HG03558 (cell line): ENCODE measurements around the gene DENND1A.

Experiments
- ATAC-seq: cut with Tn5 transposase; IDR thresholded peaks from one replicate; pipeline ENCODE4 v1.9.1; 2021; ENCODE audit warnings: moderate number of reproducible peaks; ENCODE audit not compliant: unreplicated experiment; ENCODE audit errors: extremely low read depth

DENND1A gene

GRCh38 chr9:123605286-123605685 lies 324.6 kb downstream of the DENND1A start:
- ATAC-seq = no peak

DNA sequence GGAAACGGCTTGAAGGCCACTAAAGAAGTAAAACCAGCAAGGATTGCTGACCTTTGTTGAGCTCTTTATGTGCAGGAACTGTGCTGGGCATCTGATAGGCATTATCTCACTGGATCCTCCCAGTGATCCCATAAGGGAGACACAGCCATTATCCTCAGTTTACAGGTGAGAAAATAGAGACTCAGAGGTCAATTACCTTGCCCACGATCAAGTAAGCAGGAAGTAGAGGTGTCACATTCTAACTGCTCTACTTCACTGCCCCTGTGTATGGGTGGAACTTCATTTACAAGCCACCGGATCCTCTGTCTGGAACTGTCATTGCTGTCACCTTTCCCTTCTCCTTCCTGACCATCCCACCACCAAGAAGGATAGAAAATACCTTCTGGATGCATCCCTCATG lies 325.1 kb downstream of the DENND1A start:
- ATAC-seq = no peak

DNA sequence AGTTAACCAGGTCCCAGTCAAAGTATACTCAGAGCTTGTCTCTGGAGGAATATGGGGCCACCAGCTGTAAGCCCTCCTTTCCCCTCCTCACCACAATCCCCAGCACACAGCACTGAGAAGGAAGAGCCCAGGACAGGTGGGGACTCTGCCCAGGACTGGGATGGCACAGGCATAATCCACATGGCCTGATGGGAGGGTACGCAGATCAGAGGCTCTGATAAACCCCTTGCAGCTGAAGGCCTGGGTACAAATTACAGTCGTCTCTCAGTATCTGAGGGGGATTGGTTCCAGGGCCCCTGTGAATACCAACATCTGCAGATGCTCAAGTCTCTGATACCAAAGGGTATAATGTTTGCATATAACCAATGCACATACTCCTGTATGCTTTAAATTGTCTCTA lies 328.1 kb downstream of the DENND1A start:
- ATAC-seq = no peak

DNA sequence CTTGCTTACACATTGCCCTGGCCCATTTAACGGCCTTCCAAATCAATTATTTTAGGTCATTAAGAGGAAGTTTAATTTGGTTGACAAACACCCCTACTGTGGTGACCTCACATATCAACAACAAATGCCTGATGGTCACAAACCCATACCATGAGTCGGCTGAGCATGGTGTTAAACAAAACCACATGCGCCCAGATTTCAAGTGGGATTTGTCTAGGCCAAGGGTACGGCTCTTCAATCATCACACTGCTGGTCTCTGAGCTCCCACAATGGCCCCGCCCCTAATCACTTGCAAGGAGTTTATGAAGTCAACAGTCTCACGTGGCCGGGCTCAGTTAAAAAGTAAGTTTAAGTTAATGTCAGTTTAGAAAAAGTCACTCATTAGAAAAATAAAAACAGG lies 330.1 kb downstream of the DENND1A start:
- no peak for ATAC-seq

DNA sequence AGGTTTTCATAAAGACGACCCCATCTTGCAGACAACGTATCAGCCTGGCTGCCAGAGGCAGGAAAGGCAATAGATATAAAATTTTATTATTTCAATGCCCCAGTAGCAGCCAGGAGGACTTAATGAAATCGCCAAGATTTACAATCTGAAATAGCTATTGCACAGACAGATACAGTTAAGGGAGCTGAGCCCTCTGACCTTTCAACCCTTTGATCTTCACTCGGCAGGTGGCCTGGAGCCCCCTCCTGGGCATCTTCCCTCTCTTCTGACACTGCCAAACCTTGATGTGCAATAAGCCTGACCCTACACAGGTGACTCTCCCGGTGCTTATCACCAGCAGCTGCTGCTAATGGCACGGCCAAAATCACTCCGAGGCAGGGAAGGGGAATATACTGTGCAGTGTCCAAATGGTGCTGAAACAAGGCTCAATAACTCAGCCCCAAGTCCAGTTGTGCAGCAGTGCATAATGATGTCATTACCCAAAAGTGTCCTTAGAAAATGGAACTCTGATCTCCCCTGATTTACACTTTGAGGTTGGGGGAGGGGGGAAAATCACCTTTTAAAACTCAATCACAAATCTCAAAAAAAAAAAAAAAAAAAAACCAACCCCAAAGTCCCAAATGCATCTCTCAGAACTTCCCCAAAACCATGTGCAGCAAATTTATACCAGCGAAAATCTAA lies 331.9 kb downstream of the DENND1A start:
- ATAC-seq = no peak

GRCh38 chr9:123597048-123597447 lies 332.9 kb downstream of the DENND1A start:
- no peak for ATAC-seq

GRCh38 chr9:123591283-123591682 lies 338.6 kb downstream of the DENND1A start:
- ATAC-seq = no peak

GRCh38 chr9:123590499-123590898 lies 339.4 kb downstream of the DENND1A start:
- no peak for ATAC-seq

- ATAC-seq = no peak
These were observed 340.3 kb downstream of the DENND1A start for GRCh38 chr9:123589361-123590239.

GRCh38 chr9:123586275-123586674 lies 343.7 kb downstream of the DENND1A start:
- ATAC-seq = no peak

GRCh38 chr9:123584202-123585176 lies 345.4 kb downstream of the DENND1A start:
- no peak for ATAC-seq

GRCh38 chr9:123583646-123584045 lies 346.3 kb downstream of the DENND1A start:
- no peak for ATAC-seq

DNA sequence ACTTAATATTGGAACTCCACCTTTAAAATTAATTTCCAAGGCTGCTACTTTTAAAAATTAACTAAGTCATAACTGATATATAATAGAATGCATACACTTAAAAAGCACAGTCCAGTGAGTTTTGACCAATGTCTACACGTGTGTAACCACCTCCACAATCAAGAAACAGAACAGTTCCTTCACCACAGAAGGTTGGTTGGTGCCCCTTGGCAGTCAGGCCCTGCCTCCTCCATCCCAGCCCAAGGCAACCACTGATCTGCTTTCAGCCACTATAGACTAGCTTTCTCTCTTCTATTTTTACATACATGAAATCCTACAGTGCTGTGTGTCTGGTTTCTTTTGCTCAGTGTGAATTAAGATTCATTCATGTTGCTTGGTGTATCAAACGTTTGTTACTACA lies 358.7 kb downstream of the DENND1A start:
- no peak for ATAC-seq

DNA sequence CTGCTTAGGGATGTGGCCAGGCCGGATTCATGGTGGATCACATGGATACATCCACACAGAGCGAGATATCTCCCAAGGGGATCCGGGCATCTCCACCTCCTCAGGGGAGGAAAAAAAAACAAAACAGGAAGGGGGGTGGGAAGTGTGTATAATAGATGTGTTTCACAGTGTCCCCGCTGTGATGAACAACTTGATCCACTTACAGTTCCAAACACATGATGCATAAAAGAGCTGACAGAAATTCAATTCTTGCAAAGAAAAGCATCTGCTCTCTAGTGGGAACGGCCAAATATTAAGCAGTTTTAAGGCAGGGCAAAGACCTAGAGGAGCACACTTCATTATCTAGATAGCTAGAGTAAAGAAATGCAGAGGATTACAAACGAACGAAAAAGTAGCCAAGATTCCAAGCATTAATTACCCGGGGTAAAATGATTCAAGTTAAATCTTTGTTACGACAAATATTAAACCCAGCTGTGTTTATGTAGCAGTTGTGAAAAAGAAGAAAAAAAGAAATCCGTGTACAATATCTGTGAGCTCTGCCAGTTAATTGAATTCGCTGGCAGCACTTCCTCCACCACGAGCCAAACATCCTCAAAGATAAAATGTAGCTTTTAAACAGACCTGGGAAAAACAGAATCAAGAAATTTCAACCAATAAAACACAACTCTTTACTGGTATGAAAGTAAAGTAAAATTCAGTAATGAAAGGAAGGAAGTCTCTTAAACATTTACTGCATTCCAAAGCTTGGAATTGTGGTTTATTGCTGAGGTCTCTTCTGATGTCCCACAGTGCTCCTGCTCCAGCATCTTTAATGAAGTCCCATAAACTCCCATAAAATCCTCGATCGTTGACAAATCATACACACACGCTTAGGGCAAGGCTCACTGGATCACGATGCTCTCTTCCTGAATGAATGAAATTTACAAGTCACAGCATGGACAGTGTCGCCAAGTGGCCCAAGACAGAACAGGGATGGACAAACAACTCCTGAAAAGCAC lies 360.9 kb downstream of the DENND1A start:
- ATAC-seq = no peak

DNA sequence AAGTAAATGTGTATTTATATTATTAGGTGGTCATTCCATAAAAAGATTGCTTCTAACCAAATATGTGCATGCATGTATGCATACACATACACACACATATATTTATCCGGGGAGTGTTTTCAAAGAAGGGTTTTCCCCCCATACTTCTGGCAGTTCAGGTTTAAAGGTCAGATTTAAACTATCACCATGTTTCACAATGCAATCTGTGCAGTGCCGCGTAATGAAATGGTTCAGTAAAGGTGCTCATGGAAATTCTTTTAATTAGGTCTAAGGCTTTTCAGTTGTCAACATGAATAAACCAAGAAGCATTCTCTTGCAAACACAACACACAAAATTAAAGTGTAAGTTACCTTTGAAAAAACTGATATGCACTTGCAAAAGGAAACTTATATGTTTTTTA lies 362.9 kb downstream of the DENND1A start:
- ATAC-seq = no peak

DNA sequence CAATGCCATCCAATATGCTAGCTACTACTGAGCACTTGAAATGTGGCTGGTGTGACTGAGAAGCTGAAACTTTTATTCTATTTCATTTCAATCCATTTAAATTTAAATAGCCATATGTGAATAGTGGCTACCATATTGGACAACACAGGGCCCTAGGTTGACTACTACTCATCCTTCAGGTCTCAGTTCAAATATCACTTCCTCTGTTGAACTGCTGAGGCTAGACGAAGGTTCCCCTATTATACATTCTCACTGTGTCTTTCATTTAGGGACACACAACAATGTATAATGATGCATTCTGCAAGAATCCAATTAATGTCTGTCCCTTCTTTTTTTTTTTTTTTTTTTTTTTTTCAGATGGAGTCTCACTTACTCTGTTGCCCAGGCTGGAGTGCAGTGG lies 365.3 kb downstream of the DENND1A start:
- no peak for ATAC-seq

DNA sequence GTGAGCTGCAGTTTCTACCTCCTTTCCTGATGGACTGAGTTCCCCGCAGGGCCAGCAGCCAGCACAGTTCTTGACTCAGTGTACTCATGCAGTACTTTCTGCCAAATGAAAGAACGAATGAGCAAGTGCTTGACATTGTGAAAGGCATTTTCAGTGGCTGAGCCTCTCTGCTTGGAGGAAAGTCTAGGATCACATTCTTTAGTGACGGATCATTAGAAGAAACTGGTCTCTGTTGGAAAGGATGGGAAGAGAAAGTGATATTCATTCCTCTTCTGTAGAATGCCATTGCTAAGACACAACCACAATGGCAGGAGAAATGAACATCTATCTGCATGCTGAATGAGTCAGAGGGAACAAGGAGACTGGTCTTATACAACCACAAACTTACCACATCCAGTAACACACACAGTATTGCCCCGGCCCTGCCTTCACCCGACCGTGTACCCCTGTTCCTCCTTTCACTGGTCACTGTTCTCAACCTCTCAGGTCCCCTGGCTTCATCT lies 367.0 kb downstream of the DENND1A start:
- no peak for ATAC-seq

DNA sequence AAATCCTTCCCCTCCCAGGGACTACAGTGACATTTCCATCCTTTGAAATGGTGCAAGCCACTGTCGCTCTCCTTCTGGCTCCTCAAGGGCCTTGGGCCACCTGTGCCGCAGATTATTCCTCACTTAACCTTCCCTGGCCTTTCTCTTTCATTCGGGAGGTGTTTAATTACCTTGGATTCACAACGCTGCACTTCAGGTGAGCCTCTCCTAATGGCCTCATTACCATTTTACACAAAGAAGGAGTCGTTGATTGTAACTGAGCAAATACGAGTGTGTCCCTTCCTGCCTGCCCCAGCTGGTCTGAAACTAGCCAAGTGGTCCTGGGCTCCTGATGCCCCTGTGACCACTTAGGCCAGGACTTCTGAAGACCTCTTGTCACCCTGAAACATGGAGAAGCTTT lies 368.9 kb downstream of the DENND1A start:
- ATAC-seq = no peak
